GM12878 (cell line): ENCODE measurements around the gene SERPINI1. TPM values are rescaled to one million over a fixed set of nuclear protein-coding genes. Genes with fewer than 3 reads are reported as not detected.

Experiments used
- ATAC-seq: fragments of 200-7000 bp; cut with Tn5 transposase; 3 replicates; pipeline ENCODE4 v1.9.1; 2020; ENCODE audit warnings: mild to moderate bottlenecking, moderate library complexity
- BruUV-seq: library from RNA; stranded (reverse); fragments of 400-500 nt; replicated peaks from 2 replicates; lab custom pipeline; 2021; lab: Mats Ljungman, UMichigan
- CTCF ChIA-PET: fragments of 300-600 bp; sonication (Branson Sonifier 250); formaldehyde crosslinking; extraction: SDS; loops from one replicate; lab custom pipeline; 2021; ENCODE audit warnings: inconsistent platforms; lab: Yijun Ruan, JAX
- POLR2A ChIA-PET: fragments of 350-600 bp; formaldehyde crosslinking; extraction: SDS; loops from one replicate; lab custom pipeline; 2021; ENCODE audit warnings: inconsistent platforms; lab: Charles Lee
- RAD21 ChIA-PET: fragments of 300-600 bp; sonication (Branson Sonifier 250); formaldehyde crosslinking; loops from one replicate; lab custom pipeline; 2023; ENCODE audit warnings: antibody characterized with exemption; ENCODE audit not compliant: unreplicated experiment; lab: Charles Lee
- SMC1A ChIA-PET: fragments of 300-600 bp; sonication (Branson Sonifier 250); formaldehyde crosslinking; loops from one replicate; lab custom pipeline; 2023; ENCODE audit not compliant: unreplicated experiment, uncharacterized antibody; lab: Charles Lee
- DNase-seq: peaks from one replicate; pipeline ENCODE4 v3.0.0-alpha.2; 2011; ENCODE audit warnings: low read depth, low spot score
- FAIRE-seq: peaks from 3 replicates; lab custom pipeline; 2011; peaks lifted over from hg19 to GRCh38; lab: Jason Lieb, UNC
- H2AFZ ChIP-seq: 2 replicates; pipeline ENCODE4 v1.6.0; 2011; ENCODE audit warnings: low read depth, low read length, control low read depth; ENCODE audit not compliant: control insufficient read depth
- H3K27ac ChIP-seq: 2 replicates; pipeline ENCODE4 v1.5.1; 2011; ENCODE audit warnings: control low read depth; ENCODE audit not compliant: control insufficient read depth, insufficient read depth
- H3K27me3 ChIP-seq, 2 experiments: replicated peaks in 1 of 2; 2 replicates each; pipeline versions ENCODE4 v1.6.0 to v1.6.1; 2011; ENCODE audit warnings: low read length in 1 of 2; ENCODE audit not compliant: control insufficient read depth in 2 of 2, insufficient read depth in 2 of 2
- H3K36me3 ChIP-seq, 2 experiments: 2 replicates each; pipeline ENCODE4 v1.5.1; 2011; ENCODE audit warnings: low read length in 1 of 2; ENCODE audit not compliant: control insufficient read depth in 2 of 2, insufficient read depth in 2 of 2
- H3K4me1 ChIP-seq: 2 replicates; pipeline ENCODE4 v1.6.1; 2011; ENCODE audit warnings: mild to moderate bottlenecking, low read length, moderate library complexity, mixed read lengths; ENCODE audit not compliant: control insufficient read depth, insufficient read depth
- H3K4me2 ChIP-seq: 2 replicates; pipeline ENCODE4 v1.6.0; 2011; ENCODE audit warnings: control low read depth; ENCODE audit not compliant: control insufficient read depth, insufficient read depth
- H3K4me3 ChIP-seq: fragments of 200-600 bp; sonication (generic); 2 replicates; pipeline ENCODE4 v1.5.1; 2016
- H3K79me2 ChIP-seq: 2 replicates; pipeline ENCODE4 v1.6.0; 2011; ENCODE audit warnings: low read length; ENCODE audit not compliant: control insufficient read depth, insufficient read depth
- H3K9ac ChIP-seq: 2 replicates; pipeline ENCODE4 v1.8.0; 2011; ENCODE audit warnings: low read length, control low read depth, mixed read lengths; ENCODE audit not compliant: control insufficient read depth, insufficient read depth
- H3K9me3 ChIP-seq: replicated peaks from 3 replicates; pipeline ENCODE4 v1.5.1; 2011; ENCODE audit warnings: mild to moderate bottlenecking, low read length; ENCODE audit not compliant: control insufficient read depth, insufficient read depth
- H4K20me1 ChIP-seq: 2 replicates; pipeline ENCODE4 v1.6.0; 2011; ENCODE audit not compliant: control insufficient read depth, insufficient read depth
- FOS ChIP-seq: IDR thresholded peaks from 3 replicates; pipeline ENCODE4 v1.6.1; 2011; ENCODE audit warnings: borderline replicate concordance; ENCODE audit not compliant: insufficient read length; ENCODE audit errors: extremely low read depth
- IKZF2 ChIP-seq, 2 experiments: fragments of 450-650 bp; IDR thresholded peaks; 2 replicates each; pipeline ENCODE4 v1.6.1; 2017; ENCODE audit warnings: mild to moderate bottlenecking in 2 of 2, moderate library complexity in 2 of 2
- NFIC ChIP-seq: IDR thresholded peaks from 2 replicates; pipeline ENCODE4 v1.6.1; 2012; ENCODE audit warnings: low read depth, mild to moderate bottlenecking, inconsistent platforms, low read length, moderate library complexity
- NFYB ChIP-seq: IDR thresholded peaks from 2 replicates; pipeline ENCODE4 v1.6.1; 2011; ENCODE audit warnings: low read depth, mild to moderate bottlenecking, low read length, improper control_type of control experiment, moderate library complexity; ENCODE audit not compliant: insufficient read depth
- NR2F1 ChIP-seq: fragments of 450-650 bp; conservative IDR thresholded peaks from 2 replicates; pipeline ENCODE4 v1.6.1; 2017; ENCODE audit warnings: mild to moderate bottlenecking
- PML ChIP-seq: IDR thresholded peaks from 2 replicates; pipeline ENCODE4 v1.6.1; 2012; ENCODE audit warnings: low read length, inconsistent platforms
- POLR2AphosphoS5 ChIP-seq: IDR thresholded peaks from 2 replicates; pipeline ENCODE4 v1.6.1; 2011; ENCODE audit warnings: mild to moderate bottlenecking, low read length, inconsistent platforms
- RAD21 ChIP-seq: IDR thresholded peaks from 2 replicates; pipeline ENCODE4 v1.6.1; 2011; ENCODE audit warnings: mild to moderate bottlenecking, low read depth, low read length, moderate library complexity; ENCODE audit not compliant: insufficient read depth
- RB1 ChIP-seq: fragments of 450-650 bp; formaldehyde crosslinking; IDR thresholded peaks from 2 replicates; pipeline ENCODE4 v1.6.1; 2017; ENCODE audit warnings: mild to moderate bottlenecking, borderline replicate concordance
- SMC3 ChIP-seq: IDR thresholded peaks from 2 replicates; pipeline ENCODE4 v1.6.1; 2011; ENCODE audit warnings: low read length, improper control_type of control experiment, borderline replicate concordance
- SUZ12 ChIP-seq: fragments of 200-600 bp; sonication (generic); IDR thresholded peaks from one replicate; pipeline ENCODE4 v1.6.1; 2018; ENCODE audit warnings: antibody characterized with exemption, mild to moderate bottlenecking; ENCODE audit not compliant: unreplicated experiment
- WGBS: methylation state at CpG from one replicate; pipeline ENCODE4 v1.1.6; 2016; ENCODE audit warnings: low lambda C conversion rate; ENCODE audit not compliant: insufficient replicate concordance, insufficient coverage; ENCODE audit errors: missing lambda C conversion rate; 5-methylcytosine and 5-hydroxymethylcytosine counted together
- in situ Hi-C: fragments of 300-500 bp; cut with MboI; formaldehyde crosslinking; loops from 9 replicates; pipeline ENCODE4 v1.14.3; 2018; ENCODE audit warnings: mixed read lengths
- intact Hi-C: fragments of 100-400 bp; cut with micrococcal nuclease; formaldehyde crosslinking; loops from one replicate; pipeline ENCODE4 v1.14.2; 2022; ENCODE audit not compliant: unreplicated experiment
- polyA plus RNA-seq, 11 experiments: library from polyadenylated mRNA; depleted of rRNA in 4 of 11; unstranded in 6 of 11; stranded (reverse) in 5 of 11; fragments of >200 nt; fragmentation: Nextera tagmentation in 4 of 11; fragmentation: Illumina TruSeq in 1 of 11; extraction: Ambion mirVana in 4 of 11; extraction: Trizol in 1 of 11; gene quantifications; 1 replicate in 1 of 11; 2 replicates in 10 of 11; pipeline versions ENCODE4 v1.2.1 to v1.2.3, GENCODE V29; 2011 to 2016; ENCODE audit warnings: inconsistent platforms in 2 of 11, missing spikeins in 2 of 11, low read depth in 1 of 11
- total RNA-seq, 4 experiments: library from RNA; depleted of rRNA in 3 of 4; stranded (reverse); fragments of >200 nt in 3 of 4; fragmentation: Illumina TruSeq in 1 of 4; extraction: Trizol in 1 of 4; gene quantifications; 2 replicates each; pipeline versions ENCODE4 v1.2.1 to v1.2.3, GENCODE V29; 2013 to 2021
- TF ChIP-seq, protein P1 (sequence below): IDR thresholded peaks from 2 replicates; pipeline ENCODE4 v1.6.1; 2012; ENCODE audit warnings: low read length, inconsistent platforms
- TF ChIP-seq, protein P2 (sequence below): fragments of 450-650 bp; IDR thresholded peaks from 2 replicates; pipeline ENCODE4 v1.6.1; 2018; ENCODE audit warnings: borderline replicate concordance, mild to moderate bottlenecking; ENCODE audit not compliant: partially characterized antibody
- TF ChIP-seq, protein P3 (sequence below), 3 experiments: IDR thresholded peaks in 2 of 3; conservative IDR thresholded peaks in 1 of 3; 2 replicates each; pipeline ENCODE4 v1.5.1; 2011; ENCODE audit warnings: low read depth in 3 of 3, low read length in 3 of 3, mild to moderate bottlenecking in 3 of 3, control low read depth in 2 of 3, moderate library complexity in 2 of 3, inconsistent platforms in 1 of 3, mixed read lengths in 1 of 3; ENCODE audit not compliant: control insufficient read depth in 2 of 3, insufficient read depth in 1 of 3; ENCODE audit errors: extremely low read depth in 1 of 3

The SERPINI1 gene
- total and polyA plus RNA-seq, 10 of the 15 experiments (the other 5 are each of a cell fraction or from before 2014, with no cell fraction given) = 1.5 to 7.6 (median 3.6) TPM

DNA sequence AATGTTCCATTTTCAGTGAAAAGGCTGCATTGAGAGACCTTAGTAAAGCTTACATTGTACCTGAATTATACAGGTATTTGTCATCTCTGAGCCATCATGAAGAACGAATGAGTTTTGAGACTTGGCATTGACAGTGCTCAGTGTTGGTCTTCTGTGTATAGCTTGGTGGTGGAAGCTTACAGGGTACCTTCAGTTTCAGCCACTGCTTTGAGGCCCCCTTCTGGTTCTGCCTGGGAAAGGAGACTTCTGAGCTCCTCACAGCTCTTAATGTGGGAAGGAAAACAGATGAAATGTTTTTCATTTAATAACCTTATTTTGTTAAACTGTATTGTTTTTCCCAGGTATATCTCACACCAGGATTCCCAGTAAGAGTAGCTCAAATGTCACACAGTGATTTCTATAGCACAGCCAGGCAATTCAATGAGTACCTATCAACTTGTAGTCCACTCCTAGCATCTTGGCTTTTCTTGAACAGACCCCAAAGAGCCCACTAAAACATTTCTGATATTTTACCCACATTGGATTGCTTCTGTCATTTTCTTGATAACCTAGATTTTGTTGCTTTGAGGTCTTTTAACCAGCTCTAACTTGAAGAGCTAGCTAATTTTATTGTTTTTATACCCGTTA lies 5.6 kb downstream of the SERPINI1 start:
- WGBS = 48% methylated on average over 2 of the region's 2 CpGs
- ATAC-seq = peak; percentile 97
- POLR2A ChIA-PET = interaction anchor here (0.9 kb wide), 1 partner anchor 17 kb away, joined by 3 read pairs; no protein-coding TSS in a partner anchor
- CTCF ChIA-PET = interaction anchor here (0.7 to 3.5 kb wide), 30 partner anchors 9 to 362 kb away, joined by 3 to 42 read pairs (median 4); partner anchors contain the start of gene ZBBX
- no peak overlapping the region for H3K27ac ChIP-seq
- BruUV-seq = no TSS peak
- no peaks in the 10 kb centered on the region; the same call in 2 of the 3 replicates for H3K9me3 ChIP-seq
- no peaks in the 10 kb centered on the region for H3K36me3 ChIP-seq
- no peaks in the 10 kb centered on the region; the same call in 1 of the 2 replicates for H3K79me2 ChIP-seq
- H3K4me3 ChIP-seq = no peak overlapping the region
- no peak for DNase-seq
- RAD21 ChIA-PET = interaction anchor here (0.6 to 2.7 kb wide), 16 partner anchors 9 to 361 kb away, joined by 3 to 25 read pairs (median 6); partner anchors contain the start of gene ZBBX
- FAIRE-seq = peak; percentile 89
- H4K20me1 ChIP-seq = no peaks in the 10 kb centered on the region
- no peak overlapping the region for H3K9ac ChIP-seq
- no peak overlapping the region for H3K4me2 ChIP-seq
- SMC1A ChIA-PET = interaction anchor here (0.6 to 3.1 kb wide), 23 partner anchors 9 to 903 kb away, joined by 3 to 24 read pairs (median 4); partner anchors contain the start of gene ZBBX
- H3K4me1 ChIP-seq = no peaks in the 10 kb centered on the region
- H3K27me3 ChIP-seq = no peaks in the 10 kb centered on the region
- peak overlapping the region; percentile 39; the same call in 1 of the 2 replicates for H2AFZ ChIP-seq
- intact Hi-C loops (no loop called here), in situ Hi-C loops (no loop called here)
- TF ChIP-seq, protein P1, sequence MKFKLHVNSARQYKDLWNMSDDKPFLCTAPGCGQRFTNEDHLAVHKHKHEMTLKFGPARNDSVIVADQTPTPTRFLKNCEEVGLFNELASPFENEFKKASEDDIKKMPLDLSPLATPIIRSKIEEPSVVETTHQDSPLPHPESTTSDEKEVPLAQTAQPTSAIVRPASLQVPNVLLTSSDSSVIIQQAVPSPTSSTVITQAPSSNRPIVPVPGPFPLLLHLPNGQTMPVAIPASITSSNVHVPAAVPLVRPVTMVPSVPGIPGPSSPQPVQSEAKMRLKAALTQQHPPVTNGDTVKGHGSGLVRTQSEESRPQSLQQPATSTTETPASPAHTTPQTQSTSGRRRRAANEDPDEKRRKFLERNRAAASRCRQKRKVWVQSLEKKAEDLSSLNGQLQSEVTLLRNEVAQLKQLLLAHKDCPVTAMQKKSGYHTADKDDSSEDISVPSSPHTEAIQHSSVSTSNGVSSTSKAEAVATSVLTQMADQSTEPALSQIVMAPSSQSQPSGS = no peak
- no peak for TF ChIP-seq SUZ12
- TF ChIP-seq, protein P2, sequence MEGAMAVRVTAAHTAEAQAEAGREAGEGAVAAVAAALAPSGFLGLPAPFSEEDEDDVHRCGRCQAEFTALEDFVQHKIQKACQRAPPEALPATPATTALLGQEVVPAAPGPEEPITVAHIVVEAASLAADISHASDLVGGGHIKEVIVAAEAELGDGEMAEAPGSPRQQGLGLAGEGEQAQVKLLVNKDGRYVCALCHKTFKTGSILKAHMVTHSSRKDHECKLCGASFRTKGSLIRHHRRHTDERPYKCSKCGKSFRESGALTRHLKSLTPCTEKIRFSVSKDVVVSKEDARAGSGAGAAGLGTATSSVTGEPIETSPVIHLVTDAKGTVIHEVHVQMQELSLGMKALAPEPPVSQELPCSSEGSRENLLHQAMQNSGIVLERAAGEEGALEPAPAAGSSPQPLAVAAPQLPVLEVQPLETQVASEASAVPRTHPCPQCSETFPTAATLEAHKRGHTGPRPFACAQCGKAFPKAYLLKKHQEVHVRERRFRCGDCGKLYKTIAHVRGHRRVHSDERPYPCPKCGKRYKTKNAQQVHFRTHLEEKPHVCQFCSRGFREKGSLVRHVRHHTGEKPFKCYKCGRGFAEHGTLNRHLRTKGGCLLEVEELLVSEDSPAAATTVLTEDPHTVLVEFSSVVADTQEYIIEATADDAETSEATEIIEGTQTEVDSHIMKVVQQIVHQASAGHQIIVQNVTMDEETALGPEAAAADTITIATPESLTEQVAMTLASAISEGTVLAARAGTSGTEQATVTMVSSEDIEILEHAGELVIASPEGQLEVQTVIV = no peak
- TF ChIP-seq, protein P3, sequence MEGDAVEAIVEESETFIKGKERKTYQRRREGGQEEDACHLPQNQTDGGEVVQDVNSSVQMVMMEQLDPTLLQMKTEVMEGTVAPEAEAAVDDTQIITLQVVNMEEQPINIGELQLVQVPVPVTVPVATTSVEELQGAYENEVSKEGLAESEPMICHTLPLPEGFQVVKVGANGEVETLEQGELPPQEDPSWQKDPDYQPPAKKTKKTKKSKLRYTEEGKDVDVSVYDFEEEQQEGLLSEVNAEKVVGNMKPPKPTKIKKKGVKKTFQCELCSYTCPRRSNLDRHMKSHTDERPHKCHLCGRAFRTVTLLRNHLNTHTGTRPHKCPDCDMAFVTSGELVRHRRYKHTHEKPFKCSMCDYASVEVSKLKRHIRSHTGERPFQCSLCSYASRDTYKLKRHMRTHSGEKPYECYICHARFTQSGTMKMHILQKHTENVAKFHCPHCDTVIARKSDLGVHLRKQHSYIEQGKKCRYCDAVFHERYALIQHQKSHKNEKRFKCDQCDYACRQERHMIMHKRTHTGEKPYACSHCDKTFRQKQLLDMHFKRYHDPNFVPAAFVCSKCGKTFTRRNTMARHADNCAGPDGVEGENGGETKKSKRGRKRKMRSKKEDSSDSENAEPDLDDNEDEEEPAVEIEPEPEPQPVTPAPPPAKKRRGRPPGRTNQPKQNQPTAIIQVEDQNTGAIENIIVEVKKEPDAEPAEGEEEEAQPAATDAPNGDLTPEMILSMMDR (IDR thresholded peaks at IDR 0.05 in 2 of 3, conservative IDR thresholded peaks at IDR 0.05 in 1 of 3; ENCODE audit: control insufficient read depth in 2 of 3, extremely low read depth in 1 of 3, insufficient read depth in 1 of 3, low read depth in 3 of 3, low read length in 3 of 3) = peak; percentile 60 to 71 (median 69)
- TF ChIP-seq NFYB = no peak
- no peak for TF ChIP-seq POLR2AphosphoS5
- TF ChIP-seq NR2F1 = no peak
- TF ChIP-seq RB1 = no peak
- peak; percentile 51; the same call in 1 of the 2 replicates for TF ChIP-seq SMC3
- TF ChIP-seq RAD21 = peak; percentile 65
- TF ChIP-seq PML = no peak
- TF ChIP-seq FOS = no peak
- TF ChIP-seq NFIC = no peak
- no peak for TF ChIP-seq IKZF2 (IDR thresholded peaks at IDR 0.05)
